B cell (primary cell): Measurements from ENCODE around the gene CACNG7. TPM values are rescaled to one million over a fixed set of nuclear protein-coding genes. Genes with fewer than 3 reads are reported as not detected.

Experiments
- ATAC-seq: fragments of 200-7000 bp; cut with Tn5 transposase; one replicate; pipeline ENCODE4 v1.10.0; 2021; ENCODE audit warnings: low read depth, mild to moderate bottlenecking, moderate number of reproducible peaks, moderate library complexity
- CTCF ChIA-PET: fragments of 350-600 bp; sonication (Branson Sonifier 250); formaldehyde crosslinking; loops from one replicate; lab custom pipeline; 2021; ENCODE audit warnings: antibody characterized with exemption, inconsistent platforms; lab: Charles Lee
- POLR2A ChIA-PET: fragments of 350-600 bp; sonication (Branson Sonifier 250); formaldehyde crosslinking; loops from one replicate; lab custom pipeline; 2021; ENCODE audit warnings: antibody characterized with exemption; lab: Charles Lee
- DNase-seq: peaks from one replicate; pipeline ENCODE4 v3.0.0; 2013
- H2AFZ ChIP-seq: 2 replicates; pipeline ENCODE4 v1.6.1; 2012; ENCODE audit warnings: mild to moderate bottlenecking, low read depth, low read length; ENCODE audit not compliant: insufficient read depth, poor library complexity, severe bottlenecking
- H3K27ac ChIP-seq, 2 donors: 1 replicate in 1 of 2; 2 replicates in 1 of 2; pipeline ENCODE4 v1.5.1; 2012 to 2013; ENCODE audit warnings: low read length in 2 of 2, mild to moderate bottlenecking in 2 of 2, moderate library complexity in 1 of 2
- H3K27me3 ChIP-seq, 4 experiments: fragments of 200-600 bp in 1 of 4; sonication (generic) in 1 of 4; replicated peaks in 1 of 4; 1 replicate in 2 of 4; 2 replicates in 2 of 4; pipeline versions ENCODE4 v1.6.1 to v1.7.0; 2013 to 2016; ENCODE audit warnings: low read length in 3 of 4, mild to moderate bottlenecking in 2 of 4, mixed read lengths in 1 of 4, moderate library complexity in 1 of 4; ENCODE audit not compliant: insufficient read depth in 4 of 4, control insufficient read depth in 3 of 4; ENCODE audit errors: control extremely low read depth in 1 of 4
- H3K36me3 ChIP-seq, 2 experiments: replicated peaks in 1 of 2; 1 replicate in 1 of 2; 2 replicates in 1 of 2; pipeline versions ENCODE4 v1.6.1 to v1.7.1; 2013; ENCODE audit warnings: low read length in 1 of 2; ENCODE audit not compliant: insufficient read depth in 2 of 2, control insufficient read depth in 1 of 2; ENCODE audit errors: control extremely low read depth in 1 of 2, extremely low read depth in 1 of 2
- H3K4me1 ChIP-seq, 2 donors: fragments of 200-600 bp in 1 of 2; sonication (generic) in 1 of 2; 1 replicate in 1 of 2; 2 replicates in 1 of 2; pipeline versions ENCODE4 v1.5.1 to v1.6.1; 2013 to 2017; ENCODE audit warnings: low read length in 2 of 2; ENCODE audit not compliant: control insufficient read depth in 2 of 2, insufficient read depth in 2 of 2
- H3K4me2 ChIP-seq: replicated peaks from 2 replicates; pipeline ENCODE3; 2012; ENCODE audit warnings: mild to moderate bottlenecking, low read depth, low read length; ENCODE audit not compliant: poor library complexity, severe bottlenecking
- H3K4me3 ChIP-seq, 5 experiments: fragments of 200-600 bp in 1 of 5; sonication (generic) in 1 of 5; 1 replicate in 3 of 5; 2 replicates in 2 of 5; pipeline versions ENCODE4 v1.5.1 to v1.7.0; 2011 to 2016; ENCODE audit warnings: low read length in 4 of 5, mild to moderate bottlenecking in 4 of 5, low read depth in 2 of 5, control low read depth in 1 of 5, moderate library complexity in 1 of 5; ENCODE audit not compliant: insufficient read depth in 1 of 5; ENCODE audit errors: control extremely low read depth in 1 of 5, extremely low read depth in 1 of 5
- H3K79me2 ChIP-seq: fragments of 200-600 bp; sonication (generic); one replicate; pipeline ENCODE4 v1.6.0; 2016; ENCODE audit warnings: low read length; ENCODE audit not compliant: control insufficient read depth, insufficient read depth
- H3K9ac ChIP-seq: fragments of 200-600 bp; sonication (generic); 2 replicates; pipeline ENCODE4 v1.6.1; 2017; ENCODE audit warnings: mild to moderate bottlenecking, low read length, moderate library complexity
- H3K9me3 ChIP-seq, 3 donors: one replicate each; pipeline versions ENCODE4 v1.6.1 to v1.7.1; 2013; ENCODE audit warnings: low read length in 2 of 3; ENCODE audit not compliant: control insufficient read depth in 2 of 3, insufficient read depth in 1 of 3; ENCODE audit errors: control extremely low read depth in 1 of 3
- H4K20me1 ChIP-seq: 2 replicates; pipeline ENCODE4 v1.6.0; 2012; ENCODE audit warnings: mild to moderate bottlenecking, low read length; ENCODE audit not compliant: insufficient read depth, control insufficient read depth, poor library complexity, severe bottlenecking
- H3K27ac Mint-ChIP-seq: one replicate; pipeline ENCODE4 v1.8.0; 2021; ENCODE audit warnings: mixed read lengths
- H3K27me3 Mint-ChIP-seq: one replicate; pipeline ENCODE4 v1.8.0; 2021; ENCODE audit warnings: mixed read lengths
- H3K4me1 Mint-ChIP-seq: one replicate; pipeline ENCODE4 v1.8.0; 2021; ENCODE audit warnings: mixed read lengths
- H3K4me3 Mint-ChIP-seq: one replicate; pipeline ENCODE4 v1.8.0; 2021; ENCODE audit warnings: mixed read lengths
- H3K9me3 Mint-ChIP-seq: one replicate; pipeline ENCODE4 v1.8.0; 2022; ENCODE audit warnings: mixed read lengths; ENCODE audit not compliant: insufficient read depth
- CTCF ChIP-seq: fragments of 200-600 bp; IDR thresholded peaks from one replicate; pipeline ENCODE4 v1.8.0; 2022; ENCODE audit warnings: antibody characterized with exemption, mild to moderate bottlenecking
- EZH2 ChIP-seq: IDR thresholded peaks from 2 replicates; pipeline ENCODE4 v1.6.1; 2012; ENCODE audit warnings: borderline replicate concordance, low read depth, mild to moderate bottlenecking, moderate library complexity, low read length; ENCODE audit not compliant: insufficient read depth, poor library complexity, severe bottlenecking
- whole genome bisulfite sequencing: methylation state at CpG from one replicate; pipeline ENCODE4 v1.1.5; 2013; ENCODE audit warnings: missing lambda C conversion rate; ENCODE audit not compliant: insufficient coverage; 5-methylcytosine and 5-hydroxymethylcytosine counted together
- intact Hi-C: fragments of 100-400 bp; cut with micrococcal nuclease; formaldehyde crosslinking; loops from one replicate; pipeline ENCODE4 v1.10.0; 2022
- polyA plus RNA-seq: library from polyadenylated mRNA; depleted of rRNA; stranded (reverse); fragments of >200 nt; gene quantifications from 2 replicates; pipeline ENCODE4 v1.2.3, GENCODE V29; 2012
- total RNA-seq, 2 donors: library from RNA; stranded (reverse); fragments of 120-200 nt in 1 of 2; gene quantifications; 1 replicate in 1 of 2; 2 replicates in 1 of 2; pipeline versions ENCODE4 v1.2.3 to v1.2.4, GENCODE V29; 2013 to 2022

Gene CACNG7
- total and polyA plus RNA-seq, 2 donors (not counting 1 experiment from before 2014, with no cell fraction given) = not detected

GRCh38 chr19:53969366-53969765, 60.3 kb downstream of the CACNG7 start:
- peaks cover 0 to 13% (median 2%) of the 10 kb centered on the region in 4 experiments for H3K27me3 ChIP-seq
- TF ChIP-seq CTCF (no peak), EZH2 (no peak)
- no peak overlapping the region for H3K27ac Mint-ChIP-seq
- H3K9ac ChIP-seq = no peak overlapping the region
- peaks cover 0 to 15% (median 0%) of the 10 kb centered on the region in 3 donors for H3K9me3 ChIP-seq
- intact Hi-C loops = no loop called here
- WGBS = 90% methylated on average over 3 of the region's 6 CpGs
- H3K4me2 ChIP-seq = no peak overlapping the region
- H3K4me1 Mint-ChIP-seq = no peaks in the 10 kb centered on the region
- H3K79me2 ChIP-seq = no peaks in the 10 kb centered on the region
- POLR2A ChIA-PET = no interaction called here
- H3K27me3 Mint-ChIP-seq = peaks cover 28% of the 10 kb centered on the region
- H3K27ac ChIP-seq = no peak overlapping the region
- H3K4me3 Mint-ChIP-seq = no peak overlapping the region
- CTCF ChIA-PET = no interaction called here
- H3K9me3 Mint-ChIP-seq = no peaks in the 10 kb centered on the region
- no peak for DNase-seq
- H2AFZ ChIP-seq = no peak overlapping the region
- no peak overlapping the region for H3K4me3 ChIP-seq
- H3K4me1 ChIP-seq = no peaks in the 10 kb centered on the region
- H4K20me1 ChIP-seq = no peaks in the 10 kb centered on the region
- no peaks in the 10 kb centered on the region for H3K36me3 ChIP-seq
- ATAC-seq = no peak

GRCh38 chr19:53971673-53972072, 62.6 kb downstream of the CACNG7 start:
- H3K36me3 ChIP-seq = no peaks in the 10 kb centered on the region
- no peak for TF ChIP-seq EZH2
- TF ChIP-seq CTCF = no peak
- intact Hi-C loops = no loop called here
- ChIA-PET CTCF (no interaction called here), POLR2A (no interaction called here)
- H3K9me3 ChIP-seq = peaks cover 0 to 22% (median 0%) of the 10 kb centered on the region in 3 donors
- H3K9ac ChIP-seq = no peak overlapping the region
- Mint-ChIP-seq H3K9me3 (no peaks in the 10 kb centered on the region), H3K27me3 (peaks cover 20% of the 10 kb centered on the region), H3K4me1 (no peaks in the 10 kb centered on the region), H3K4me3 (no peak overlapping the region), H3K27ac (no peak overlapping the region)
- H3K27ac ChIP-seq = no peak overlapping the region
- H3K4me3 ChIP-seq = no peak overlapping the region
- ATAC-seq (no peak), DNase-seq (no peak)
- WGBS = 5% methylated on average over 9 of the region's 10 CpGs
- no peaks in the 10 kb centered on the region for H3K4me1 ChIP-seq
- H3K4me2 ChIP-seq = no peak overlapping the region
- no peaks in the 10 kb centered on the region for H3K79me2 ChIP-seq
- peaks cover 0 to 12% (median 1%) of the 10 kb centered on the region in 4 experiments for H3K27me3 ChIP-seq
- no peaks in the 10 kb centered on the region for H4K20me1 ChIP-seq
- no peak overlapping the region for H2AFZ ChIP-seq
